ENCODE measurements around the gene TRIM38. TPM values are rescaled to one million over a fixed set of nuclear protein-coding genes. Genes with fewer than 3 reads are reported as not detected.
A peak's percentile ranks its signal among the peaks of the same experiment; 100 is the strongest.

TRIM38 gene
- total and polyA plus RNA-seq, 2 of the 13 experiments (the other 11 are each of a cell fraction or from before 2014, with no cell fraction given): 2.5 to 3.1 TPM

- TF ChIP-seq ELK4 (CRISPR knock-in tag; IDR thresholded peaks at IDR 0.05; ENCODE audit: borderline replicate concordance) (no peak), ZNF230 (CRISPR knock-in tag; IDR thresholded peaks at IDR 0.05) (no peak; the same call in 1 of the 2 replicates), ZSCAN22 (CRISPR knock-in tag; IDR thresholded peaks at IDR 0.05) (peak; percentile 56; the same call in 1 of the 2 replicates), ZSCAN25 (CRISPR knock-in tag; IDR thresholded peaks at IDR 0.05) (peak; percentile 76; the same call in 1 of the 2 replicates), TBP (CRISPR knock-in tag; IDR thresholded peaks at IDR 0.05) (peak; percentile 94), ZBTB2 (CRISPR knock-in tag; IDR thresholded peaks at IDR 0.05; ENCODE audit: low read depth) (no peak), ZNF550 (CRISPR knock-in tag; IDR thresholded peaks at IDR 0.05; ENCODE audit: borderline replicate concordance) (no peak), RORA (CRISPR knock-in tag; IDR thresholded peaks at IDR 0.05) (0 out of 2 replicates have a peak, but pooled peaks have one; percentile 29), ZC3H13 (CRISPR knock-in tag; IDR thresholded peaks at IDR 0.05) (peak; percentile 82; the same call in 1 of the 2 replicates), FOSL2 (CRISPR knock-in tag; IDR thresholded peaks at IDR 0.05) (no peak), ZNF138 (CRISPR knock-in tag; IDR thresholded peaks at IDR 0.05; ENCODE audit: low read depth) (no peak), MZF1 (CRISPR knock-in tag; IDR thresholded peaks at IDR 0.05; ENCODE audit: borderline replicate concordance) (no peak), RFXANK (CRISPR knock-in tag; IDR thresholded peaks at IDR 0.05) (peak; percentile 79; the same call in 1 of the 2 replicates), ZMYM2 (CRISPR knock-in tag; IDR thresholded peaks at IDR 0.05) (no peak), SKI (IDR thresholded peaks at IDR 0.05; ENCODE audit: partially characterized antibody) (peak; percentile 82), ZNF18 (CRISPR knock-in tag; IDR thresholded peaks at IDR 0.05; ENCODE audit: insufficient replicate concordance) (peak; percentile 95), ZBTB42 (CRISPR knock-in tag; IDR thresholded peaks at IDR 0.05) (peak; percentile 91)
- TF ChIP-seq, protein P1, sequence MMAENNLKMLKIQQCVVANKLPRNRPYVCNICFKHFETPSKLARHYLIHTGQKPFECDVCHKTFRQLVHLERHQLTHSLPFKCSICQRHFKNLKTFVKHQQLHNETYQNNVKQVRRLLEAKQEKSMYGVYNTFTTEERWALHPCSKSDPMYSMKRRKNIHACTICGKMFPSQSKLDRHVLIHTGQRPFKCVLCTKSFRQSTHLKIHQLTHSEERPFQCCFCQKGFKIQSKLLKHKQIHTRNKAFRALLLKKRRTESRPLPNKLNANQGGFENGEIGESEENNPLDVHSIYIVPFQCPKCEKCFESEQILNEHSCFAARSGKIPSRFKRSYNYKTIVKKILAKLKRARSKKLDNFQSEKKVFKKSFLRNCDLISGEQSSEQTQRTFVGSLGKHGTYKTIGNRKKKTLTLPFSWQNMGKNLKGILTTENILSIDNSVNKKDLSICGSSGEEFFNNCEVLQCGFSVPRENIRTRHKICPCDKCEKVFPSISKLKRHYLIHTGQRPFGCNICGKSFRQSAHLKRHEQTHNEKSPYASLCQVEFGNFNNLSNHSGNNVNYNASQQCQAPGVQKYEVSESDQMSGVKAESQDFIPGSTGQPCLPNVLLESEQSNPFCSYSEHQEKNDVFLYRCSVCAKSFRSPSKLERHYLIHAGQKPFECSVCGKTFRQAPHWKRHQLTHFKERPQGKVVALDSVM (CRISPR knock-in tag; IDR thresholded peaks at IDR 0.05): peak; percentile 69
- TF ChIP-seq, protein P2, sequence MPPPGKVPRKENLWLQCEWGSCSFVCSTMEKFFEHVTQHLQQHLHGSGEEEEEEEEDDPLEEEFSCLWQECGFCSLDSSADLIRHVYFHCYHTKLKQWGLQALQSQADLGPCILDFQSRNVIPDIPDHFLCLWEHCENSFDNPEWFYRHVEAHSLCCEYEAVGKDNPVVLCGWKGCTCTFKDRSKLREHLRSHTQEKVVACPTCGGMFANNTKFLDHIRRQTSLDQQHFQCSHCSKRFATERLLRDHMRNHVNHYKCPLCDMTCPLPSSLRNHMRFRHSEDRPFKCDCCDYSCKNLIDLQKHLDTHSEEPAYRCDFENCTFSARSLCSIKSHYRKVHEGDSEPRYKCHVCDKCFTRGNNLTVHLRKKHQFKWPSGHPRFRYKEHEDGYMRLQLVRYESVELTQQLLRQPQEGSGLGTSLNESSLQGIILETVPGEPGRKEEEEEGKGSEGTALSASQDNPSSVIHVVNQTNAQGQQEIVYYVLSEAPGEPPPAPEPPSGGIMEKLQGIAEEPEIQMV (CRISPR knock-in tag; IDR thresholded peaks at IDR 0.05; ENCODE audit: low read depth): 0 out of 2 replicates have a peak, but pooled peaks have one; percentile 50
Observed at GRCh38 chr6:25992413-25993340, 30.1 kb downstream of the TRIM38 start (continued).
